ENCODE results near the gene TMEM243.

TMEM243 gene

DNA sequence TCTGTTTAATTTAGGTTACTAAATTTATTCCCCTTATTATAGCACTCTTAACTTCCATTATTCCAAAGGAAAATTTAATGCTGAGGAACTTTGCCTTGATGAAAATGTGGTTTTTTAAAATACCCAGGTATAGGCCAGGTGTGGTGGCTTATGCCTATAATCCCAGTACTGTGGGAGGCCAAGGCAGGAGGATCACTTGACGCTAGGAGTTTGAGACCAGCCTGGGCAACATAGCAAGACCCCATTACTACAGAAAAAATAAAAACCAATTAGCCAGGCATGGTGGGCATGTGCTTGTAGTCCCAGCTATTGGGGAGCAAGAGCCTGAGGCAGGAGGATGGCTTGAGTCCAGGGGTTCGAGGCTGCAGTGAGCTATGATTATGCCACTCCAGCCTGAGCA is 32.4 kb downstream of the TMEM243 start:
- H3K4me3 ChIP-seq (ENCODE audit: low read depth, low read length): no peak overlapping the region
- H3K4me1 ChIP-seq: no peaks in the 10 kb centered on the region
- H3K4me2 ChIP-seq (ENCODE audit: low read length): no peak overlapping the region
- TF ChIP-seq, protein P1, sequence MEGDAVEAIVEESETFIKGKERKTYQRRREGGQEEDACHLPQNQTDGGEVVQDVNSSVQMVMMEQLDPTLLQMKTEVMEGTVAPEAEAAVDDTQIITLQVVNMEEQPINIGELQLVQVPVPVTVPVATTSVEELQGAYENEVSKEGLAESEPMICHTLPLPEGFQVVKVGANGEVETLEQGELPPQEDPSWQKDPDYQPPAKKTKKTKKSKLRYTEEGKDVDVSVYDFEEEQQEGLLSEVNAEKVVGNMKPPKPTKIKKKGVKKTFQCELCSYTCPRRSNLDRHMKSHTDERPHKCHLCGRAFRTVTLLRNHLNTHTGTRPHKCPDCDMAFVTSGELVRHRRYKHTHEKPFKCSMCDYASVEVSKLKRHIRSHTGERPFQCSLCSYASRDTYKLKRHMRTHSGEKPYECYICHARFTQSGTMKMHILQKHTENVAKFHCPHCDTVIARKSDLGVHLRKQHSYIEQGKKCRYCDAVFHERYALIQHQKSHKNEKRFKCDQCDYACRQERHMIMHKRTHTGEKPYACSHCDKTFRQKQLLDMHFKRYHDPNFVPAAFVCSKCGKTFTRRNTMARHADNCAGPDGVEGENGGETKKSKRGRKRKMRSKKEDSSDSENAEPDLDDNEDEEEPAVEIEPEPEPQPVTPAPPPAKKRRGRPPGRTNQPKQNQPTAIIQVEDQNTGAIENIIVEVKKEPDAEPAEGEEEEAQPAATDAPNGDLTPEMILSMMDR (IDR thresholded peaks at IDR 0.05): no peak
- no peak overlapping the region for H2AFZ ChIP-seq
- no peaks in the 10 kb centered on the region for H3K27me3 ChIP-seq (ENCODE audit: control insufficient read depth, insufficient read depth, low read length)
- no peak overlapping the region for H3K27ac ChIP-seq
- no peaks in the 10 kb centered on the region for H3K9me3 ChIP-seq (ENCODE audit: control insufficient read depth, low read length)
- H3K36me3 ChIP-seq (ENCODE audit: control insufficient read depth, insufficient read depth, low read length): no peaks in the 10 kb centered on the region
- H3K79me2 ChIP-seq: no peaks in the 10 kb centered on the region
- H3K9ac ChIP-seq: no peak overlapping the region

DNA sequence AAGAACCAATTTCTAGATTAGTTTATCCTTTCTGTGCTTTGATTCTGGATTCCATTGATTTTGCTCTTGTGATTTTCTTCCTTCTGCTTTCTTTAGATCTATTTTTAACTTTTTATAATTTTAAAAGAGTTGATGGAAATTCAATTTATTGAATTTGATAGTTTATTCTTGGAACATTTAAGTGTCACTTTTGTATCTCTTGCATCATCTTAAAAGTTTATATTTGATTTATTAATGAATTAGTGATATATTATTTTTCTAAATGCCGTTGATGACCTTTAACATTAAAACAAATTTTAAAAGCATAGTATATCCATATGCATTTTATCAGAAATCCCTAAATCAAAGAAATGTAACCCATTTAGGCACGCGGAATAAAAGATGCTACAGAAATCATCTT is 40.4 kb downstream of the TMEM243 start:
- no peaks in the 10 kb centered on the region for H3K9me3 ChIP-seq (ENCODE audit: control insufficient read depth, low read length)
- H3K4me1 ChIP-seq: no peaks in the 10 kb centered on the region
- H3K79me2 ChIP-seq: no peaks in the 10 kb centered on the region
- H3K4me2 ChIP-seq (ENCODE audit: low read length): no peak overlapping the region
- H3K27ac ChIP-seq: no peak overlapping the region
- no peak overlapping the region for H2AFZ ChIP-seq
- no peaks in the 10 kb centered on the region for H3K36me3 ChIP-seq (ENCODE audit: control insufficient read depth, insufficient read depth, low read length)
- no peaks in the 10 kb centered on the region for H3K27me3 ChIP-seq (ENCODE audit: control insufficient read depth, insufficient read depth, low read length)
- TF ChIP-seq, protein P1 (IDR thresholded peaks at IDR 0.05): no peak
- H3K9ac ChIP-seq: no peak overlapping the region
- H3K4me3 ChIP-seq (ENCODE audit: low read depth, low read length): no peak overlapping the region

DNA sequence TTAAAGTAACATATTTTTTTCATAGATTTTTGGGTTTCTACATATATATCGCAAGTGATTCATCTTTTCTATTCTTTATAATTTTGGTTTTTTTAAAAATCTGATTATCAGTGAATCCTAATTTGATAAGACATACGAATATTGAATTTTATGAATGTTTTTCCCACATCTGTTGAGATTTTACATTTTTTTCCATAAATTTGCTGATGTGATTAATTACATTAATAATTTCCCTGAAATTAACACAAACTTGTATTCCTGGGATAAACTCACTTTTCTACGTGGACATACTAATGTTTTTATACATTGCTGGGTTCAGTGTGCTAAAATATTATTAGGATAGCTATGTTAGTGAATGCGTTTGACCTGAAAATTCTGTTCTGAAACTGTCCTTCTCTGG is 41.2 kb downstream of the TMEM243 start:
- no peaks in the 10 kb centered on the region for H3K36me3 ChIP-seq (ENCODE audit: control insufficient read depth, insufficient read depth, low read length)
- no peak overlapping the region for H3K4me2 ChIP-seq (ENCODE audit: low read length)
- H3K9me3 ChIP-seq (ENCODE audit: control insufficient read depth, low read length): no peaks in the 10 kb centered on the region
- TF ChIP-seq, protein P1 (IDR thresholded peaks at IDR 0.05): no peak
- no peaks in the 10 kb centered on the region for H3K27me3 ChIP-seq (ENCODE audit: control insufficient read depth, insufficient read depth, low read length)
- H3K79me2 ChIP-seq: no peaks in the 10 kb centered on the region
- no peaks in the 10 kb centered on the region for H3K4me1 ChIP-seq
- H3K4me3 ChIP-seq (ENCODE audit: low read depth, low read length): no peak overlapping the region
- H3K9ac ChIP-seq: no peak overlapping the region
- H3K27ac ChIP-seq: no peak overlapping the region
- no peak overlapping the region for H2AFZ ChIP-seq

DNA sequence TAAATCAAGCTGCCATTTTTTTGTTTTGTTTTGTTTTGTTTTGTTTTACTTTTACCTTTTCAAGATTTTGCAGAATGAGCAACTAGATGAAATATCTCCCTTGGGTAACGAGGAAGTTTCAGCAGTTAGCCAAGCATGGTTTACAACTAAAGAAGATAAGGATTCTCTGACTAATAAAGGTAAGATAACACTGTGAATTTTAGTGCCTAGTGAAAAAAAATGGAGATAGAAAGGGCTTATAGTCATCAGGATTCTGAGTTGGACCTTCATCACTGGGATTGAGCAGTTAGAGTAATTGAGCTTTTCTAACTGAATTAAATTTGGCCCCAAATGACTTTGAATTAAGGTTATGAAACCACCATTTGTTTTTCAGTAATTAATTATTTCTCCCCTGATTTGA is 46.1 kb downstream of the TMEM243 start:
- TF ChIP-seq, protein P1 (IDR thresholded peaks at IDR 0.05): no peak
- Histone ChIP-seq H3K4me2 (ENCODE audit: low read length) (no peak overlapping the region), H3K27ac (no peak overlapping the region), H3K9ac (no peak overlapping the region), H3K9me3 (ENCODE audit: control insufficient read depth, low read length) (no peaks in the 10 kb centered on the region), H3K79me2 (no peaks in the 10 kb centered on the region), H3K36me3 (ENCODE audit: control insufficient read depth, insufficient read depth, low read length) (no peaks in the 10 kb centered on the region), H3K27me3 (ENCODE audit: control insufficient read depth, insufficient read depth, low read length) (no peaks in the 10 kb centered on the region), H3K4me3 (ENCODE audit: low read depth, low read length) (no peak overlapping the region), H2AFZ (no peak overlapping the region), H3K4me1 (no peaks in the 10 kb centered on the region)

DNA sequence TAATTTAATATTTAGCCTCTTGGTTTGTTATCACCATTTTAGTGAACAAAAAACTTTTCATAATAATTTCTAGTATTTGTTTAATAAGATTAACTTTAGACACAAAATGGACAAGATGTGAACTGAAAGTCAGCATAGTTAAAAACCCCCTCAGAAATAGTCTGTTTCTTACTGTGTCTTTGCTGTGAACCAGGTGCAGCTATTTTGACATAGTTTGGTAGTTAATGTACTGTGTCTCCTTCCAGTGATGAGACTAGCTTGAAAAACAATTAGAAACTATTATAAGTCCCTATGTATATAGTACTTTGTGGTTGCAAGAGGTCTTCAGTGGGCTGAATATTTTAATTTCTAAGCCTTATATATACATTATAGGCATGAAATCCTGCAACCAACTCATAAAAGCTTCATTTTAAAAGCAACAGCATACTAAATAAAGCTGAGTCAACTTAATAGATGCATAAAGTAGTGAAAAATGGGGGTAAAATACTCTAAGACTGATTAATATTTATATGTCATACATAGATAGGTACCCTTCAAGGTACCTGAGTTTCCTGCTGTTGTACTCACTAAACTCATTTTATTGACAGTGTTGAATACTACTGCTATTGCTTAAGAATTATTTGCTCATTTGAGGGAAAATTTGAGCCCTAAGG is 48.1 kb downstream of the TMEM243 start:
- no peaks in the 10 kb centered on the region for H3K9me3 ChIP-seq (ENCODE audit: control insufficient read depth, low read length)
- H3K4me1 ChIP-seq: no peaks in the 10 kb centered on the region
- no peaks in the 10 kb centered on the region for H3K36me3 ChIP-seq (ENCODE audit: control insufficient read depth, insufficient read depth, low read length)
- H2AFZ ChIP-seq: no peak overlapping the region
- H3K4me2 ChIP-seq (ENCODE audit: low read length): no peak overlapping the region
- no peaks in the 10 kb centered on the region for H3K27me3 ChIP-seq (ENCODE audit: control insufficient read depth, insufficient read depth, low read length)
- H3K9ac ChIP-seq: no peak overlapping the region
- TF ChIP-seq, protein P1 (IDR thresholded peaks at IDR 0.05): no peak
- peaks cover 5% of the 10 kb centered on the region for H3K79me2 ChIP-seq
- no peak overlapping the region for H3K4me3 ChIP-seq (ENCODE audit: low read depth, low read length)
- no peak overlapping the region for H3K27ac ChIP-seq

Measured in parathyroid adenoma (tissue), 2 donors.